K562 (cell line): ENCODE results near the gene ZP3. TPM values are rescaled to one million over a fixed set of nuclear protein-coding genes. Genes with fewer than 3 reads are reported as not detected.

Experiments used
- BCL6 ChIP-seq: fragments of 250-450 bp; sonication (Bioruptor Pico); IDR thresholded peaks from 2 replicates; pipeline ENCODE4 v1.4.0; 2020
- CREM ChIP-seq: IDR thresholded peaks from 2 replicates; pipeline ENCODE4 v1.6.1; 2014; ENCODE audit warnings: antibody characterized with exemption, low read depth
- CTCFL ChIP-seq: IDR thresholded peaks from 2 replicates; pipeline ENCODE4 v1.6.1; 2011; ENCODE audit warnings: borderline replicate concordance, low read depth, mild to moderate bottlenecking, moderate library complexity, low read length; ENCODE audit not compliant: insufficient read depth, poor library complexity, severe bottlenecking
- EP300 ChIP-seq: IDR thresholded peaks from 2 replicates; pipeline ENCODE4 v1.6.1; 2012; ENCODE audit warnings: low read length, improper control_type of control experiment
- ESRRA ChIP-seq: fragments of 450-650 bp; IDR thresholded peaks from 2 replicates; pipeline ENCODE4 v1.6.1; 2014; ENCODE audit warnings: low read depth, mild to moderate bottlenecking, moderate library complexity, borderline replicate concordance
- FOXJ2 ChIP-seq: fragments of 200-800 bp; sonication (Bioruptor generic); IDR thresholded peaks from 2 replicates; pipeline ENCODE4 v1.6.1; 2016; ENCODE audit warnings: missing genetic modification characterization, missing compliant biosample characterization
- FOXP1 ChIP-seq: sonication (generic); formaldehyde crosslinking; IDR thresholded peaks from 2 replicates; pipeline ENCODE4 v1.8.0; 2022; ENCODE audit warnings: mild to moderate bottlenecking, missing genetic modification reagents
- HMBOX1 ChIP-seq: sonication (generic); IDR thresholded peaks from 2 replicates; pipeline ENCODE4 v1.6.1; 2016
- KLF1 ChIP-seq: fragments of 450-650 bp; IDR thresholded peaks from 2 replicates; pipeline ENCODE4 v1.6.1; 2016; ENCODE audit warnings: missing genetic modification characterization, missing compliant biosample characterization
- PHB ChIP-seq: fragments of 250-450 bp; sonication (Bioruptor Pico); IDR thresholded peaks from 2 replicates; pipeline ENCODE4 v1.5.0; 2021
- SFPQ ChIP-seq: fragments of 200-400 bp; formaldehyde crosslinking; IDR thresholded peaks from 2 replicates; pipeline ENCODE4 v1.6.1; 2017; ENCODE audit warnings: mild to moderate bottlenecking, low read depth, low read length, moderate library complexity
- TEAD1 ChIP-seq, 2 experiments: fragments of 450-650 bp in 1 of 2; sonication (generic) in 1 of 2; formaldehyde crosslinking; IDR thresholded peaks; 2 replicates each; pipeline versions ENCODE4 v1.4.0 to v1.8.0; 2020 to 2022; ENCODE audit warnings: mild to moderate bottlenecking in 2 of 2, missing genetic modification reagents in 1 of 2
- TRIM28 ChIP-seq: fragments of 450-650 bp; IDR thresholded peaks from 2 replicates; pipeline ENCODE4 v1.6.1; 2017
- WHSC1 ChIP-seq: IDR thresholded peaks from one replicate; pipeline ENCODE4 v1.6.1; 2012; ENCODE audit warnings: low read length, control low read depth, inconsistent platforms
- ZNF609 ChIP-seq: sonication (generic); formaldehyde crosslinking; IDR thresholded peaks from 2 replicates; pipeline ENCODE4 v1.8.1; 2023; ENCODE audit warnings: missing genetic modification reagents, mild to moderate bottlenecking, borderline replicate concordance
- ZNF717 ChIP-seq: fragments of 250-450 bp; sonication (Bioruptor Pico); IDR thresholded peaks from 2 replicates; pipeline ENCODE4 v1.5.0; 2021
- polyA plus RNA-seq, 8 experiments: library from polyadenylated mRNA; depleted of rRNA in 4 of 8; stranded (reverse) in 5 of 8; unstranded in 3 of 8; fragments of >200 nt; fragmentation: Nextera tagmentation in 2 of 8; fragmentation: Illumina TruSeq in 1 of 8; extraction: Ambion mirVana in 2 of 8; extraction: Trizol in 1 of 8; gene quantifications; 2 replicates each; pipeline versions ENCODE4 v1.2.1 to v1.2.3, GENCODE V29; 2011 to 2014; ENCODE audit warnings: inconsistent platforms in 1 of 8, missing spikeins in 1 of 8
- total RNA-seq, 7 experiments: library from RNA; depleted of rRNA in 6 of 7; stranded (reverse); fragments of >200 nt in 6 of 7; fragmentation: Illumina TruSeq in 2 of 7; extraction: Trizol in 2 of 7; gene quantifications; 2 replicates each; pipeline versions ENCODE4 v1.2.1 to v1.2.3, GENCODE V29; 2011 to 2021; ENCODE audit warnings: low replicate concordance in 1 of 7

Gene ZP3
- total and polyA plus RNA-seq, 9 of the 15 experiments (the other 6 are each of a cell fraction or from before 2014, with no cell fraction given): 1.4 to 3.8 (median 2.4) TPM

GRCh38 chr7:76383089-76383944, 41.4 kb upstream of the ZP3 start (continued):
- TF ChIP-seq BCL6 (no peak), ESRRA (no peak), FOXP1 (CRISPR knock-in tag) (no peak), FOXJ2 (tag) (no peak), TRIM28 (no peak), CTCFL (peak; percentile 89), TEAD1 (CRISPR knock-in tag; IDR thresholded peaks at IDR 0.05) (no peak; a peak in 1 of 4 replicates), SFPQ (no peak), EP300 (no peak; the same call in 1 of the 2 replicates), WHSC1 (no peak), CREM (no peak), KLF1 (tag) (no peak), HMBOX1 (no peak), PHB (CRISPR knock-in tag) (no peak), ZNF609 (CRISPR knock-in tag) (no peak), ZNF717 (CRISPR knock-in tag) (no peak)
